ENCODE data around the gene CAPZB.
A peak's percentile ranks its signal among the peaks of the same experiment; 100 is the strongest.

The CAPZB gene

DNA sequence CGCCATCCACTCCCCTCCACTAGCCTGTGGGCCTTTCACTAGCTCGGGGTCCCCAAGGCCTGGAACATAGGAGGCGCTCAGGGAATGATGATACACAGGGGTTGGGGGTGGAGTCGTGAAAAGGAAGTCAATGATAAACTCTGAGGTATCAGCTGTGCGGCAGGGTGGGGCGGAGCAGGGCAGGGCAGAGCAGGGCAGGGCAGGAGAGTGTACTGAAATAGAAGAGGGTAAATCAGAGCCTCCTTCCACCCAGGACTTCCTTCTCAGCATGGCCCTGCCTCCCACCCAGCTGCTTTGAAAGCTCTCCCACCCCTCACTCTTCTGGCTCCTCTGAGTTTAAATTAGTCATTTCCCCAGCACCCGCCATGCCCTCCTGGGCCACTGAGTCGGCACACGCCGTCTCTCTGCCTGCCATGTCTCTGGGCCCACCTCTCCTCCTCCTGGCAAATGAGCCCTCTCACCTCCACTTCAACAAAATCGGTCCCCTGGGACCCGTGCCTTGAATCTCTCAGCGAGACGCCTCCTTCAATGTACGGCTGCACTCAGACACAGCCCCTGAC lies 16.9 kb downstream of the CAPZB start:
- DNase-seq (ENCODE audit: low read depth): no peak

- DNase-seq (ENCODE audit: low read depth): no peak
Measured at GRCh38 chr1:19467199-19468187, 17.8 kb downstream of the CAPZB start.

GRCh38 chr1:19466112-19466561 lies 19.2 kb downstream of the CAPZB start:
- DNase-seq (ENCODE audit: low read depth): no peak

DNA sequence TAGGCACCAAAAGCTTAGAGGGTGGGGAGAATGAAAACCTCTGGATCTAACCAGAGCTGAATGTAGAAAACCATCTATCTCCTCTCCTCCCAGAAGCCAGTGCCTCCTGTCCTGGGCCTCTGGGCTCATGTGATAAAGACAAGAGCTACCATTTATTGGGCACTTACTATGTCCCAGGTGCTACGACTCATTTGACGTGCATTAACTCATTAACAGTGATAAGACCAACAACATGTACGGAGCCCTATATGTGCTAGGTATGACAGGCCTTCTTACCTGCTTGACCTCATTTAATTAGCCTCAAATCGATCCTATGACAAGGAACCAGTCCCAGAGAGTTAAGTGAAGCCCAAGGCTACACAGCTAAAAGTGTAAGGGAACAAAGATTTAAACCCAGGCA lies 19.7 kb downstream of the CAPZB start:
- DNase-seq (ENCODE audit: low read depth): no peak

DNA sequence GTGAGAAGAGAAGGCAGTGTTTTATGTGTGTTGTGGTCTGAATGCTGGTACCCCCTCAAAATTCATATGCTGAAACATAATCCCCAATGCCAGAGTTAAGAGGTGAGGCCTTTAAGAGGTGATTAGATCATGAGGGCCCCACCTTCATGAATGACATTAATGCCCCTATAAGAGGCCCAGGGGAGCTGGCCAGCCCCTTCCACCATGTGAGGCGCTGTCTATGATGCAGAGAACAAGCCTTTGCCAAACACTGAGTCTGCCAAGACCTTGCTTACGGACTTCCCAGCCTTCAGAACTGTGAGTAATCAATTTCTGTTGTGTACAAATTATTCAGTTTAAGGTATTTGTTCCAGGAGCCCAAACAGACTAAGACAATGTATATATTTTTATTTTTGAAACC lies 20.2 kb downstream of the CAPZB start:
- DNase-seq (ENCODE audit: low read depth): peak; percentile 83

DNA sequence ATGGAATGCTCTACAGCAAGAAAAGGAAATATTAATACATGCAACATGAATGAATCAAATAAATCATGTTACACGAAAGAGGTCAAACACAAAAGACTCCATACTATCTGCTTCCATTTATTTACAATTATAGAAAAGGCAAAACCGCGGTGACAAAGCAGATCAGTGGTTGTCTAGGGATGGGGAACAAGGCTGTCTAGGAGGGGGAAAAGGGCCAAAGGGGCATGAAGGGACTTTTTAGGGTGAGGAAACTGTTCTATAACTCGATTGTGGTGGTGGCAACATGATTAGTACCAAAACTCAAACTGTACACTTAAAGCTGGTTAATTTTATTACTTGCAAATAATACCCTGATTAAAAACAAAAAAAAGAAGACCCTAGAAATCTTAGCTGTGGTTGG lies 20.6 kb downstream of the CAPZB start:
- DNase-seq (ENCODE audit: low read depth): no peak

DNA sequence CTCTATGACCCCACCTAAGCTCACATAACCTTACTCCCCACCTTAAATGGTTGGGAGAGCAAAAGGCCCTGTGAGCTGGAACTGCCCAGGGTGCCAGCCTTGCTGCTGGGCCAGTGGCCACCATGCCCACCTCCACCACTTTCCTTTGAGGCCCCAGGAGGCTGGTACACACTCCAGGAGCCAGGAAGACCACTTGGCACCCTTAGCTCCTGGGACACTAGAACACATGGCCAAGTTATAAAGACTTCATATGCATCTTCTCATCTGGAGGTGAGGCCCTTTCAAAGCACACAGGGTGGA lies 21.9 kb downstream of the CAPZB start:
- no peak for DNase-seq (ENCODE audit: low read depth)

DNA sequence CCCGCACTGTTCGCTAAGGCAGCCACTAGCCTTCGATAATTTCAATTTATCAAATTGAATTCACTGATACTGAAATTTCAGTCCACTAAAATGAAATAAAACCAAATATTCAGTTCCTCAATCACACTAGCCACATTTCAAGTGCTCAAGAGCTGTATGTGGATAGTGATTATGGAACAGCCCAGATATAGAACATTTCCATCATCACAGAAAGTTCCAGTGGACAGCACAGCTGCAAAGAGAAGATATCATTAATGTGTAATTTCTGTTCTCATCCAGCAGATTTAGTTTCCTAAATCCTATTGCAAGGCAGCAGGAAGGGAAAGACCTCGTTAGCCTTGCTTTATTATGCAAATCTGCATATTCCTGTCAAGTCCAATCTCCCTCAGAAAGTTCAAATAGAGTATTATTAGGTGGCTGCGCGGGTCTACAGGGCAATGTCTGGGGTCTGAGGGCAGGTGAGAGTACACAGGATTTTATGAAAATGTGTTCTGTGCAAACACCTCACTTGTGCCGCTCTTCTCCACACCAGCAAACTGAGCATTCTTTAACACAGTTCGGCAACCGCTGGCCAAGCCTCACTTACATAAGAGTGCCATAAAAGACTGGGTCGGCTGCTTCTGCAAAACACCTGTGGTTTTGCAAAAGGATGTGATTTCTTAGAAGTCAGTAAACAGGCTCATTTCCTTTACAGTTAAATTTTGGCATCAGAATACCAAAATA lies 22.4 kb downstream of the CAPZB start:
- no peak for DNase-seq (ENCODE audit: low read depth)

GRCh38 chr1:19461220-19461554 lies 24.2 kb downstream of the CAPZB start:
- no peak for DNase-seq (ENCODE audit: low read depth)

- DNase-seq (ENCODE audit: low read depth): no peak
Measured at GRCh38 chr1:19460535-19461219, 24.7 kb downstream of the CAPZB start.

- DNase-seq (ENCODE audit: low read depth): no peak
Measured at GRCh38 chr1:19458815-19459417, 26.4 kb downstream of the CAPZB start.

- no peak for DNase-seq (ENCODE audit: low read depth)
Measured at GRCh38 chr1:19457607-19458006, 27.7 kb downstream of the CAPZB start.

DNA sequence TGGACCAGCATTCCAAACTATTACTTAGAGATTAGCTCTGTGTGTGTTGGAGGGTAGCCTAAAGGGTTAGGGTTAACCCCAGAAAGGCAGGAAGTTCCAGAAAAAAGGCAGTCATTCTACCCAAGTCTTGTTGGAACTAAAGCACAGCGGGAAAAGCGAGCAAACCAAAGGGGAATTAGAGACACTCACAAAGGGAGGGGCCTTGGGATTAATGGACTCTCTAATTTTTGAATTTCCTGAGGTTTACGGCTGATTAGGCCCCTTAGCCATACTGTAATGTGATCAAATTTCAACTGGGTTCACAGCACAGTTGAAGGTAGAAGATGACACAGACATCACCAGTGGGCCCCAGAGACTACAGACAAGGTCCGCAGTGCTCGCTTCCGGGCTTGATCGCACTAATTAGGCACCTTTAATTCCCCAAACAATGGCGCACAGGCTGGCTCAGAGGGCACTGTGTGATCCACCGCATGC lies 28.3 kb downstream of the CAPZB start:
- no peak for DNase-seq (ENCODE audit: low read depth)

GRCh38 chr1:19455353-19455752 lies 30.0 kb downstream of the CAPZB start:
- no peak for DNase-seq (ENCODE audit: low read depth)

DNA sequence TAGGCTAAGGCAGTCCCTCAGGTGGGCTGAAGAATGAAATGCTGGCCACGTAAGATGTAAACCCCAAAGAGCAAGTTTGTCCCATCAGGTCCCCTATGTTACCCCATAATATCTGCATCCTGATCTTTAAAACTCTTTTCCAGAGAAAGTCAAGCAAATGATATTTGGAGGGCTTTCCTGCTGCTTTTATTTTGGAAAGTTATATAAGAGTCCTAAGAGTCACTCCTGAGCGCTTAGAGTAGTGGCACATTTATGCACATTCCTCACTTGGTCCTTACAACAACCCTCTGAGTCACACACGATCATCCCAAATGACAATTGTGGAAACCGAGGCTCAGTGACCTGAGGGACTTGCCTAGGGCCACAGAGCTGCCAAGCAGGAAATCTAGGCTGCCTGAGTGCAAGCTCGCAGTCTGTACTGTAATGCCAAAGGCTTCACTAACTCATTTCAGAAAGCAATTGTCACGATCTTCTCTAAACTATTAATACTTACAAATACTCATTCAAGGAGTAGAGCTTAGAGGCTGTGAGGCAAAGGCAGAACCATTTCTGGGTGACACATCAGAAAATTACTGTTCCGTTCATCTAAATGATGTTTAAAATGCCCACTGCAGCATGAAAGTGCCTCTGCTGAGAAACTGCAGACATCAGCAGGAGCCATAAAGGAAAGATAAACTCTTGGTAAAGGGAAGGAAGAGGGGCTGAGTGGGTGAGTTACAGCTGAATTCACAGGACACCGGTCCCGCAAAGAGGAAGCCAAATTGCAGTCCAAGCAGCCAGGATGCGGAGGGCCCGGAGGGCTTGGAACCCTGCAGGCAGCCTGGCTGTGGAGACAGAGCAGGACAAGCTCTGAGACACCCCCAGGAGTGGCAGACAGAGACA lies 30.8 kb downstream of the CAPZB start:
- DNase-seq (ENCODE audit: low read depth): no peak

- no peak for DNase-seq (ENCODE audit: low read depth)
Measured at GRCh38 chr1:19453741-19454201, 31.6 kb downstream of the CAPZB start.

- DNase-seq (ENCODE audit: low read depth): peak; percentile 63
Measured at GRCh38 chr1:19452221-19452663, 33.1 kb downstream of the CAPZB start.

DNA sequence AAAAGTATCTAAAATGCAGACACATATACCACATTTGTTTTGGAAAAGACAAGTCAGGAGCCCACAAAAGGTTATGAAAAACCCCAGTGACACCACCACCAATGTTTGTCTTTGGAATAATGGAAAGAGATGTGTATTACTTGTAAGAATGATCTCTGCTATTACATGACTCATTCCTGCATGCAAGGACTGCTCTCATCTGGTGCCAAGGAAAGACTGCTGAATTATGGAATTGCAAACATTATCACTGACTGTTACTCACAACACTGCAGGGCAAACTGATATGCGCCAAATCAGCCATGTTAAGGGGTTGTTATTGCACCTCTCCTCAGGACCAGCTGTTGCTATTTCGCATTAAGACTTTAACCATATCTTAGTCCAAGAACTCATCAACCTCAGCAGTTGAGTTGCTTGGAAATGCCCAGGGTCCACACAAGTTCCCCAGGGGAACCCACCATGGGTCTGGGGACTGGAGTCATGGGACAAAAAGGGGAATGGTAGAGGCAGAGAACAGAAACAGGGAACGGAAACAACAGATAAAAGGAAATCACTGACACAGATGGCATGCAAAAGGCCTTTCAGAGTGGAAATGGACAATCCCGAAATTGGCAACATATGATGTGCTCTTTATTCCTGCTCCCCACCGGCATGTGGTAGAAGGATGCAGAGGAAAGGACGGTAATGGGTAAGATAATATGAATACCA lies 34.4 kb downstream of the CAPZB start:
- DNase-seq (ENCODE audit: low read depth): peak; percentile 97

DNA sequence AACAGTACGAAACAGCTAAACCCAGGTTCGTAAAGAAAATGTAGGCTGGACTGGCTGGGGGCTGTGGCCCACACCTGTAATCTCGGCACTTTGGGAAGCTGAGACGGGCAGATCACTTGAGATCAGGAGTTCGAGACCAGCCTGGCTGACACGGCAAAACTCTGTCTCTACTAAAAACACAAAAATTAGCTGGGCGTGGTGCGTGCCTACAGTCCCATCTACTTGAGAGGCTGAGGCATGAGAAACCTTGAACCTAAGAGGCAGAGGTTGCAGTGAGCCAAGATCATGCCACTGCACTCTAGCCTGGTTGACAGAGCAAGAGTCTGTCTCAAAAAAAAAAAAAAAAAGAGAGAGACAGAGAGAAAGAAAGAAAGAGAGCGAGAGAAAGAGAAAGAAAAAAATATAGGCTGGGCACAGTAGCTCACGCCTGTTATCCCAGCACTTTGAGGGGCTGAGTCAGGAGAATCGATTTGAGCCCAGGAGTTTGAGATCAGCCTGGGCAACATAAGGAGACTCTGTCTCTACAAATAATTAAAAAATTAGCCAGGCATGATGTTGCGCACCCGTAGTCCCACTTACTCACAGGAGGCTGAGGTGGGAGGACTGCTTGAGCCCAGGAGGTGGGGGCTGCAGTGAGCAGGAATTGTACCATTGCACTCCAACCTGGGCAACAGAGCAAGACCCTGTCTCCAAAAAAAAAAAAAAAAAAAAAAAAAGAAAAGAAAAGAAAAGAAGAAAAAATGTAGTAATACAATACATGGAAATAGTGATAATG lies 35.7 kb downstream of the CAPZB start:
- no peak for DNase-seq (ENCODE audit: low read depth)

All from iris pigment epithelial cell (primary cell).